Renal cortical epithelial cell (primary cell): ENCODE results near the gene PAIP1. TPM values are rescaled to one million over a fixed set of nuclear protein-coding genes. Genes with fewer than 3 reads are reported as not detected.
A peak's percentile ranks its signal among the peaks of the same experiment; 100 is the strongest.
"Not testable (repeated sequence)": the region's sequence is repeated elsewhere in the genome, so short reads cannot be mapped to it uniquely, and the experiment has no call there.

Source experiments
- DNase-seq: peaks from one replicate; pipeline ENCODE4 v3.0.0-alpha.2; 2011; ENCODE audit warnings: low read depth
- total RNA-seq: library from RNA; depleted of rRNA; stranded (reverse); fragments of >200 nt; gene quantifications from 2 replicates; pipeline ENCODE4 v1.2.3, GENCODE V29; 2014

PAIP1 gene
- total RNA-seq, 1 donor from 2014 or later = 199 TPM

DNA sequence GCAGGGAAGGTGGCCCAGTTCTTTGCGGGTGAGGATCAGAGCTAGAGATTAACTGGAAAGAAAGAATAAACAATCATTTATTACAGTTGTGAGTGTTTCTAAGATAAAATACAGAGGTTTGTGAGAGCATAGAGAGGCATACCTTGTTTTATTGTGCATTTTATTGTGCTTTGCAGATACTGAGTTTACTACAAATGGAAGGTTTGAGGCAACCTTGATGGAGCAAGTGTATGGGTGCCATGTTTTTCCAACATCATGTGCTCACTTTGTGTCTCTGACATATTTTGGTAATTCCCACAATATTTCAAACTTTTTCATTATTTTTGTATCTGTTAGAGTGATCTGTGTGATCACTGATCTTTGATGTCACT lies 41.2 kb downstream of the PAIP1 start:
- DNase-seq = no peak

DNA sequence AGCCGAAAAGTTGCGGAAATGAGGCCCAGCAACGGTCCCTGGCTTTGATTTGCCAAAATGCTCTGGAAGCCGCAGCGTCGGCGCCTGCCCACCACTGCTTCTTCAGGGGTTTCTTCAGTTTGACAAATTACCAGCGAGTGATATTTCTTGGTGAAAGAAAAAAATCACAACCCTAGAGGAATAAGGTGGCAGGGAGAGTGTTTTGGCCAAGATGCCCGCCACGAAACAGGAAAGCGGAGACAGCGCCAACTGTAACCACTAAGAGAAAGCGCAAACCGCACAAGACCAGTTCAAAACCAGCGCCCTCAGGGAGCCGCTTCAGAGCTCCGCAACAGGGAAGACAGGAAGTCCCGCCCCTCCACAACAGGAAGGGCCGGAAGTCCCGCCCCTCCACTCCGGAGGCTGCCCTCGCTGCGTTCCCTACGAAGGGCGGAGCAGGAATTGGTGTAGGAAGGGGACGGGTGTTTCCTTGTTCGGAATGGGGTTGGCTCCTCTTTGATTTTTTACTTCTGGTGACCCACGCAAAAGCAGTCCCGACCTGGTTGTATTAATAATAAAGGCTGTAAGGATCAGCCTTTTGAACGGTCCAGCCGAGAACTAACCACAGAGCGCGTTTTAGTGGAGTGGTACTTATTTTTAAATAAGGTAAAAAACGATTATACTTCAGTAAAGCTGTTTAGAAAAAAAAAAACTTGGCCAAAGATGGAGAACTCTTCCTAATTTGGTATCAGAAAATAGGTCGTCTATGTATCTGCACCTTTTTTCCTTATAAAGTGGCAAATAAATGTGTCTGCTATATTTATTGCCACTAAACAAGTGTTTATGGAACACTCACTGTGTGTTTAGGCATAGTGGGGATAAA lies 41.8 kb downstream of the PAIP1 start, which contains the start of gene C5orf34:
TSS of gene C5orf34 (minus strand) at position 333 of the 862 bp plus-strand sequence. CDS start 5,809 bp downstream, outside the sequence.
- peak; percentile 92 for DNase-seq

DNA sequence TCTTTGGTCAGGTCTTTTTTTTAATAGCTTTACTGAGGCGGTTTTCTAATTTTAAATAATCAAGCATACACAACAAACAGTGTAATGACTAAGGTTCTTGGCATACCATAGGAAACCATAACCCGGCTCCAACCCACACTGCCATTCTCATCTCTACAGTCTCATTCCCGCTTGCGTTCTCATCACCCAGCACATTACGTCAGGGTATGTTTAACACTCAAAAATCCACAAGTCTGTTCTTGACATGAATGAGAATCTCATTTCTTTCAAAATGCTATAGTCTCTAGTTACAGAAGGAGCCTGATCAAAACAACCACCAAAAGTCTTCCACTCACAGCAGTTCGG lies 42.4 kb downstream of the PAIP1 start:
- DNase-seq = peak; percentile 72

DNA sequence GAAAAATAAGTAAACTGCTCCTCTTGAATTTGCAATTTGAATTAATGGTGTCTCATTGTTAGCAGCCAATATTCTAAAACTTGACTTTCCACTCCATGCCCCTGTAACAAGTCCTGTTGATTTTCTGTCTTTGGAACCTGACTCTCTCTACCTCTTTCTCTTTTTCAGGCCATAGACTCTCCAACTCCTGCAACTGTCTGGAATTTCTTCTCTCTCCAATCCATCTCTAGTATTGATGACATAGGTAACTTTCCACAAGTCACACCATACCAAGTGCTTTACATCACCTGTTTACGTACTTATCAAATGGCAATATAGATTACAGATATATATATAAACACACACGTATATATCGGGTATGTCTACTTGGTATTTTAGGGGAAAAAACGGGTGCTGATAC lies 42.9 kb downstream of the PAIP1 start:
- DNase-seq = peak; percentile 9

DNA sequence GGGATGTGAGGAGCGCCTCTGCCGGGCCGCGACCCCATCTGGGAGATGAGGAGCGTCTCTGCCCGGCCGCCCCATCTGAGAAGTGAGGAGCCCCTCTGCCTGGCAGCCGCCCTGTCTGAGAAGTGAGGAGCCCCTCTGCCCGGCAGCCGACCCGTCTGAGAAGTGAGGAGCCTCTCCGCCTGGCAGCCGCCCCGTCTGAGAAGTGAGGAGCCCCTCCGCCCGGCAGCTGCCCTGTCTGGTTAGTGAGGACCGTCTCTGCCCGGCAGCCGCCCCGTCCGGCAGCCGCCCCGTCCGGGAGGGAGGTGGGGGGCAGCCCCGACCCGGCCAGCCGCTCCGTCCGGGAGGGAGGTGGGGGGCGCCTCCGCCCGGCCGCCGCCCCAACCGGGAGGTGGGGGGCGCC lies 45.8 kb downstream of the PAIP1 start:
- not testable (repeated sequence) for DNase-seq

DNA sequence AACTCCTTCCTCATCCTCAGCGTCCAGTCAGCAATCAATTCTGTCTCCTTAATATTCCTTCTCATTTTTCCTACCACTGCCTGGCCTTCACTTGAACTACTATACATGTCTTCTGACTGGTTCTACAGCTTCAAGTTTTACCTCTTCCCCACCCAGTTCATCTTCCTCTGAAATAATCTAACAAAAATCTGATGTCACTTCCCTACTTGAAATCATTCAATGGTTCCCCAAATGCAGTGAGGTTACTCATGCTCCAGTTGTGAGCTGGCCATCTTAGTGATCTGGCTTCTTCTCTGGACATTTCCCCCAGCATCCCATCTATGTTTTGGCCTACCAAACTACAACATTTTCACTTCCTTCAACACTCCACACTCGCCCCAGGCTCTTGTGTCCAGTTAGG lies 58.3 kb downstream of the PAIP1 start:
- DNase-seq = no peak

DNA sequence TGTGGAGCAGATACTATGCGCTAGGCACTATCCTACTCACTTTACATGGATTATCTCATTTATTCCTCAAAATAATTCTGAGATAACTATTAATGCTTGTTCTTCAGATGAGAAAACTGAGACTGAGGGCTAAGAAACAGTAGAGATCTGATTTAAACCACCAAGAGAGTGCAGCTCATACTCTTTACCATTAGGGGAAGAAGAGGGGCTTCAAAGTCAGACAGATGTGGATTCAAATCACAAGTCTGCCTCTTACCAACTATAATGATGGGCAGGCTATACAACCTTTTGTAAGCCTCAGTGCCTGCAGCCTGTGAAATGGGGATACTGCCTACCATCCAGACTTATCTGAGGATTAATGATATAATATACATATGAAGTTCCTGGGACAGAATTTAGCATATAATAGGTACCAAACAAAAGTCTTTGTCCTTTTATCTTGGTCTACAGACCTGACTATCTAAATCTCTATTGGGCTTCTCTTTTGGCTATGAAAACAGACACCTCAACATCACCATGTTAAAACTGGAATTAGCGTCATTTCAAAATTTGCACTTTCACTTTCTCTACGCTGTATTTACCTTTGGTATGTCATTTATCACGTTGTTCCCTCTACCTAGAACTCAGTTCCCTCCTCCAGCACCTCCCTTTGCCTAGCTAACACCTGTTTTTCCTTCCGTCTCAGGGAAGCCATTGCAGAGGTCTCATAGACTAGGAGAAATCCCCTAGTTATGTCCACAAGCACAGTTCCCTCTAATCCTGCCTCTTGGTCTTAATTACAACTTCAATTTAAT lies 59.4 kb downstream of the PAIP1 start:
- no peak for DNase-seq

DNA sequence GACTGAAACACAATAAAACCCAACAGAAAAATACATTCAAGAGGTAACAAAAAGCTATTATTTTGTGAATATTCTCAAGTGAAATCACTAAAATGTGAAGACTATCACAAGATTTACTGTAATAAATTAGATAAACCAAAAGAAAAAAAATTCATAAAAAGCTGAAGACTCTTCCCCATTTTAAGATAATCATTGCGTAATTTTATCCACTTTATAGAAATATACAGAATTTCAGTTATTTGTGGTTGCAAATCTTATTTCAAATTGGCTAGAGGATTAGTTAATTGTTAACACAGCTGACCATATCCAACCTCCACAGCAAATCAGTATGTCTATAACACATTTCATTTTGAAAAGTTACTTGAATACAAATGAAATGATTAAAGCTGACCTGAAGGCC lies 65.6 kb downstream of the PAIP1 start:
- DNase-seq = no peak

DNA sequence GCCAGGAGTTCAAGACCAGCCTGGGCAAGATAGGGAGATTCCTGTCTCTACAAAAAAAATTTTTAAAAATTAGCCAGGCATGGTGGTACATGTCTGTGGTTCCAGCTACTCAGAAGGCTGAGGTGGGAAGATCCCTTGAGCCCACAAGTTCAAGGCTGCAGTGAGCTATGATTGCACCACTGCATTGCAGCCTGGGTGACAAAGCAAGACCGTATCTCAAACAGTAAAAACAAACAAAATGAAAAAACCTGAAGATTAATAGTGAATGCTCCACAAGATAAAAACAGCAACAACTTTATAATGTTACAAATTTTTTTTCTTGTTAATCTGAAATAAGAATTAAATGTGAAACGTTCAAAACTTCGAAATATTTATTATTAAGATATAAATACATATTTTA lies 70.5 kb downstream of the PAIP1 start:
- DNase-seq = no peak

DNA sequence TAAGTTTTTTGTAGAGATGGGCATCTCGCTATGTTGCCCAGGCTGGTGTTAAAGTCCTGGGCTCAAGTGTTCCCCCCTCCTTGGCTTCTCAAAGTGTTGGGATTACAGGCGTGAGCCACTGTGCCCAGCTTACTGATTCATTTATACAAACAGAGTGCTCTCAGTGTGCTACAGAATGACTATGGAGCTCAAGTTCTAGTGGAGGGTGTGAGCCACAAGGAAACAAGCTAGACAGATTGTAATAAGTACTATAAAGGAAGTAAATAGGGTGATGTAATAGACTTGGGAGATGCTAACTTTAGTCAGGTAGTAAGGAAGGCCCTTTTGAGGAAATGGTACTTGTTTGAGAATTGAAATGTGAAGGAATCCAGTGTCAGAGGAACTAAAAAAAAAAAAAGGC lies 71.5 kb downstream of the PAIP1 start:
- peak; percentile 27 for DNase-seq

DNA sequence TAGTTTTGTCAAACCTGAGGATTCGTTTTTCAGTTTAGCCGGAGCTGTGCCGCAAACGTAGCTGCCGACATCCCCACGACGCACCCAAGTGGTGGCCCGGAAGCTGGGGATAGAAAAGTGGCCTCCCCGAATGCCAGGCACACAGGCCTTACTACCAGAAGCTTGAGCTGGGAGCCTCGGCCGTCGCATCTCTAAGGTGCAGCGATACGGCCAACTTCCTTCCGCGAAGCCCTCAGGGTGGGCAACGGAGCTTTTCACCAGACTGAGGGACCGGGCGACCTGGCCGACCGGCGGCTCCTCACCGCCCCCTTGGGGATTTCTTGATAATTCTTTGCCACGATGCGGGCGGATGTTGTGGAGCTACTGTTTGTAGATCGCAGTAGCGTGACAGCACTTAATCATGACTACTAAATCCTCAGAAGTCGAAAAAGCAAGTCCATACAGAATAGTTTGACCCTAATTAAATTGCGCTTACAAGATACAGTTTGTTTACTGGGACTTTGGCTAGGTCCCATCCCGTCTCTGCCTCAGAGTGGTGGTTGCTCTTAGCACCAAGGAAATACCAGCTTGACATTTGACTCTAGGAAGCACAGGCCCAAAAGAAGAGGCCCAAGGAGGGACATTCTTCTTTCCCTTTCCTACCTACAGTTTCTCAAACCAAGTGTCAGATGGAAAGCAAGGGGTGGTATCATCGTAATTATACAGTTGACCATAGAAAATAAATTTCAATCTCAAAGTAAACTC lies 72.6 kb downstream of the PAIP1 start:
- peak; percentile 80 for DNase-seq

DNA sequence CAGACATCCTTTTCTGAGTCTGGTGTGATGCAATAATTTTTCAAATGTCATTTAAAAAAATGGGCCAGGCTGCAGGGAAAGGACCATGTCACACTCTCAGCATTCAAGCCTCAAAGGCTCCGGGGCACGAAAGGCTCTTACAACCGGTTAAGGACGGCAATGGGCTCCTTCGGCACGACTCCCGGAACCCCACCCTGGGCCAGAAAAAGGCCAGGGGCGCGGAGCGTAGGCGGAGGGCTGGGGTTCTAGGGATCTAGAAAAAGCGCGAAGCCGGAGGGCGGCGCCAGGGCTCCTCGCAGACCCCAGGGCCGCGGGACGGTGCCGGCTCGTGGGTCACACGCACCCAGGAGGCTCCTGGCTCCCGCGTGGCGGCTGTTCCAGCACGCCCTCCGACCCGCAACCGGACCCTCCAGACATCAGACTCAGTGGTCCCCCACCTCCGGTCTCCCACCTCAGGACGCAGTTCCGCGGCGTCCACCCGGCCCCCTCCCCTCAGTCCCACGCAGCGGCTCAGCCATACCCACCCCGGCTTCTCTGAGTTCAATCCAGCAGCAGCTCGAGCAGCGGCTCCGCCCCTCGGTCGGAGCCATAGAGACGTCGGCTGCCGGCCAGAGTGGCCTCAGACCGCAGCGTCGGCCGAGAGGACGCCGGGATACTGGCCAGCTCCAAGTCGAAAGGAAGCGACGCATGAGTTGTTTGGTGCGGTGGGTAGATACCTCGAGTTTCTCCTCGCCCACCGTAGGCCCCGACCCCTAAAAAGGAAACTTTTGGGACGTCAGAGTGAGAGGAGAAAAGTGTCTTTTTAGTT lies 73.4 kb downstream of the PAIP1 start, which contains the start of gene TMEM267:
TSS of gene TMEM267 (minus strand) at position 568 of the 808 bp plus-strand sequence. CDS start 29,896 bp downstream, outside the sequence.
- peak; percentile 84 for DNase-seq

DNA sequence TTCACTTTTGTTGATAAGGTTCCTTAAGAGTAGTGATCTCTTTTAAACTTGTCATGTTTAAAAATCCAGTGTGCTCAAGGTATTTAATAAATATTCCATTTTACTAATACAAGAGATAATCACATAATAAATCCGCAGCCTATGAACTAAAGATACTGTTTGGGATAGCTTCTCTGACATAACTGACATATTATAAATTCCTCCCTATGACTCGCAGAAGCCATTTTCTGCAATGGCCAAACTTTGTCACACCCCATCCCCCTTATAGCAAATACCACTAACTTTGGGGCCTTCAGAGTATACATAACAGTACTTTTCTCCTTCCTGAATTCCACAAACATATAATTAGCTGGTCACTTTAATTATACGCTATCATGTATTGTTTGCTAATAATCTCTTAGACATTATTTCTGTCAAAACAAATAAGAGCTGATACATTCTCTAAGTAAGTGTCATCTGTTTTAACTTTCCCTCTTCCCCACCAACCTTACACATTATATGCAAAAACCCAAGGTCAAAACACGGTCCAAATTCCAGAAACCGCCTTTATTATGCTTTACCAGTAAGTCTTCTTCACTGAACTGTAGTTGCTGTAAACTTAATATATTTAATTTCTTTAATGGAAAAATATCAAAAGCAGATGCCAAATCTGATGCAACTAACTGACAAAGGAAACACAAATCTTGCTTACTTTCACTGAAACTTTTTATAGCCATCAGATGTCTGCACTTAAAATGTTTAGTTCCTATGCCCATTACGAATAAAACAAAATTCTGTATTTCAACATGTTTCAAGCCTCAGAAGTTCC lies 74.2 kb downstream of the PAIP1 start:
- DNase-seq = peak; percentile 29

Other genes with a start within 250 kb of the PAIP1 start
- gene HMGCS1, start 243.7 kb downstream of the PAIP1 start, total RNA-seq = 39.0 and 136 TPM in 2 replicates
- 11.0 and 26.6 TPM in 2 replicates for gene CCL28, start 144.7 kb downstream of the PAIP1 start, total RNA-seq
- 27.8 and 29.4 TPM in 2 replicates for gene TMEM267, start 73.2 kb downstream of the PAIP1 start, total RNA-seq
- gene C5orf34, start 41.9 kb downstream of the PAIP1 start, total RNA-seq = 1.7 and 3.0 TPM in 2 replicates
- gene NNT, start 46.1 kb upstream of the PAIP1 start, total RNA-seq = 66.7 and 147 TPM in 2 replicates